Stimulated activated CD8-positive, alpha-beta memory T cell treated with anti-CD3 and anti-CD28 coated beads, Interleukin-4, amount 100 ng/mL, for 4 hours (primary cell): ENCODE measurements around the gene DGKE.

Experiments used
- DNase-seq, 2 donors: peaks; one replicate each; pipeline ENCODE4 v3.0.0-alpha.2; 2020; ENCODE audit warnings: low read depth in 2 of 2, low spot score in 1 of 2

The DGKE gene

DNA sequence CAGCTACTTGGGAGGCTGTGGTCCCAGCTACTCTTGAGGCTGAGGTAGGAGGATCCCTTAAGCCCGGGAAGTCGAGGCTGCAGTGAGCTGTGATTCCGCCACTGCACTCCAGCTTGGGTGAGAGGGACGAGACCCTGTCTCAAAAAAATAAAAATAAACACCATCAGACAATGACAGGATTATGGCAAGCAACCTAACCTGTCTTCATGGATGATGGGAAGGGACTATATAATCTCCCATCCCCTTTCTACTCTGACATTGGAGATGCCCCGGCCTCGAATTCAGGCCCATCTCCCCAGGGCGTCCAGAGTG lies 79.0 kb downstream of the DGKE start:
- no peak for DNase-seq

DNA sequence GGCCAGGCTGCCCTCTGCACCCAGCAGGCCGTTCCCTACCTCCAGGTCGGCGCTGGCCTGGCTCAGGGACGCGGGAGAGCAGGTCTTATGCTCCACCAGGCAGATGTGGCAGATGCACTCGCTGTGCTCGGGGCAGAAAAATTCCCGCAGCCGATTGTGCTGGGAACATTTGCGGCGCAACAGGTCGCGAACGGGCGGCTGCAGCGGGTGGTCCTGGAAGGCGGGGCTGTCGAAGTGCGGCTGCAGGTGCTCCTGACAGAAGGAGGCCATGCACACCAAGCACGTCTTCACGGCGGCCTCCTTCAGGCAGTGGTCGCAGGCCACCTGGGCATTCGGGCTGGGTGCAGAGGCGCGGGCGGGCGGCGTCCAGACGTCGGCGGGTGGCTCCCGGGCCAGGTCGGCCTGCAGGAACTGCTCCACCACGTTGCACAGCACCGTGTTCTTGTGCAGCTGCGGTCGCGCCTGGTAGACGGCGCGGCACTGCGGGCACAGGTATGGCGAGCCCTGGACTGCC lies 79.5 kb downstream of the DGKE start:
- no peak for DNase-seq

DNA sequence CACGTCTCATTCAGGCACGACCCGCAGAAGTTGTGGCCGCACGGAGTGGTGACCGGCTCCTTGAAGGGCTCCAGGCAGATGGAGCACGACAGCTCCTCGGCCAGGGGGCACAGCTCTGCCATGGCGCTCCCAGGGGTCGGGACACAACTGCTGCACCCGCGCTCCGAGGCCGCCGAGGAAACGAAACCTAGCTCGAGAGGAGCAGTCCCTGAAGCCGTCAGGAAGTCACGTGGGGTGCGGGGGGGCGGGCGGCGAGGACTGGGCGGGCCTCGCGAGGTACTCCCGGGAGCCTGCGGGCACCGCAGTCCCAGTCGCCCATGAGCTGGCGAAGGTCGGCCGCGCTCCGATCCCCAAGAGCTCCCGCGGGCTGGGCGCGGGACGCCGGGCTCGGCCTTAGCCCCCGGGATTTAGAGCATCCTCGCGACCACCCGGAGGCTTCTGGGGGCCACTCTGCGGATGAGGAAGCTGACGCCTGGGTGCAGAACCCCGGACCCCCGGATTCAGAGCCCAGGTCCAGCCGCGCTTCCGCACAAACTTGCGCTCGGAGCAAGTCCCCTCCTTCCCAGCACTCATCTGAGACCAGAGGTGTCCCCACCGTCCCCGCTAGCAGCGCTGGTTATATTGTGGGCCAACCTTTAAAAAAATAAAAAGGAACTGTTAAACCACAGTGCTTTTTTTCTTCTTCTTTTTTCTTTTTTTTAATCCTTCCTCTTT lies 80.1 kb downstream of the DGKE start, which contains the start of gene TRIM25:
TSS of gene TRIM25 (minus strand) at position 183 of the 714 bp plus-strand sequence. CDS start at position 122, 61 bp downstream.
- peak; percentile 77 to 85 for DNase-seq

DNA sequence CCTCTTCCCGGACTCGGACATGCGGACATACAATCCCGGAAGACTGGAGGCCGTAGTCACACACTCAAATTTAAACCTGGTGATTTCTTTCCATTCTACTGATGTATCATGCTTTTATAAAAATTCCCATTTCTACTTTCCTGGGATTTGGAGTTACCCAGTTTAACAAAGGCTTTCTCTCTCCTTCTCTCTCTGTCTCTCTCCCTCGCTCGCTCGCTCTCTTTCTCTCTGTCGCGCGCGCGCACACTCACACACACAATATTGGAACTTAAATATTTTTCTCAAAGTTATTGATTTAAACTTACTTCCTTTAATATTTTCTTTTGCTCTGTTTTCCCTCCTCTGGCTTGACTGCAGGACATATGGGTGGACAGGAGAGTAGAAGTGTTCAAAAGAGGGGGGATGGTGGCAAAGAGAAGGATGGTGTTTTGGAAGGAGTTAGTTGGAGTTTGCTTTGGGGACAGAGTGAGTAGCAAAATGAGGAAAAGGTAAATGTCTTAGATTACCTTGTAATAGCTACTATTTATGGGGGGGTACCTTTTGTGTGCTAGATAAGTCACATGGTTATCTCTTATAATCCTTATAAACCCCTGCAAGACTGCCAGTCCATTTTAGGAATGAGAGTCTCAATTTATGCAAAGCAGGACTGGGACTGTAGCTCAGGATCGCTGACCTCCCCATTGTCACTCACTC lies 80.8 kb downstream of the DGKE start:
- DNase-seq = no peak

DNA sequence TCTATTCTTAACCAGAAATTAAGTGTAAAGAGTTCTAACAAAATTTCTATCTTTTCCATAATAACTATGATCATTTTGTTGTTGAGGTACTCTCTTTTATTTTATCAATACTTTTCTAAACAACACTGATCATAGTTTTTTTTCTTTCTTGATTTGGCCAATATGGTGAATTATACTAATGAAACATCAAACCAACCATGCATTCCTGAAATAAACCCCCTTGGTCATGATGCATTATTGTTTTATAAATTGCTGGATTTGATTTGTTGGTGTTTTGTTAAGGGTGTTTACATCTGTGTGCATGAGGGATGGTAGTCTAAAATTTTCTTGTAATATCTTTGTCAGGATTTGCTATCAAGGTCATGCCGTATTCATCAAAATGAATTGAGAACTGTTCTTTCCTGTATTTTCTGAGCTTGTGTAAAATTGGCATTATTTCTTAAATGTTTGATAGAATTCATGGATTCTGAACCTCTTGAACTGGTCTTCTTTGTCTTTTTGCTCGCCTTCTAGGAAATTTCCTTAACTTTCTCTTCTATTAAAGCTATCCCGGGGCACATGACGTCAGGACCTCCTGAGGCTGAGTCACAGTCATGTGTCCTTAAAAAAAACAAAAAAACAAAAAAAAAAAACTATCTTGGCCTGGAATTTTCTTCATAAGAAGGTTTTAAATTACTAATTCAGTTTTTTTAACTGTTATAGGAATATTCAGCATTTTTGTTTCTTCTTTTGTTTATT lies 83.8 kb downstream of the DGKE start:
- no peak for DNase-seq

DNA sequence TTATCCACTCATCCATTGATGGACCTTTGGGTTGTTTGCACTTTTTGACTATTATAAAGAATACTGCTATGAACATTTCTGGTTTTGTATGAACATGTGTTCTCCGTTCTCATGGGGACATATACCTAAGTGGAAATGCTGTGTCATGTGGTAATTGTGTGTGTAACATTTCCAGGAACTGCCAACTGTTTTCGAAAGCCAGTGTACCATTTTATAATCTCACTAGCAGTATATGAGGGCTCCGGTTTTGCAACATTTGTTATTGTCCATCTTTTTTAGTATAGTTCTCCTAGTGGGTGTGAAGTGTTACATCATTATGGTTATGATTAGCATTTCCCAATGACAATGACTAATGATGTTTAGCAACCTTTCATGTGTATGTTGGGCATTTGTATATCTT lies 85.0 kb downstream of the DGKE start:
- DNase-seq = no peak
